Measurements from ENCODE around the gene POLR1D.
"Not testable (repeated sequence)": the region's sequence is repeated elsewhere in the genome, so short reads cannot be mapped to it uniquely, and the experiment has no call there.

The POLR1D gene

GRCh38 chr13:27617881-27618321, 3.8 kb upstream of the POLR1D start:
- no peak for DNase-seq (ENCODE audit: low read depth)

- no peak for DNase-seq (ENCODE audit: low read depth)
Observed at GRCh38 chr13:27619093-27619727, 2.5 kb upstream of the POLR1D start.

- DNase-seq (ENCODE audit: low read depth): peak; percentile 1
Observed at GRCh38 chr13:27619728-27620376, 1.8 kb upstream of the POLR1D start.

GRCh38 chr13:27620377-27621115, 1.1 kb upstream of the POLR1D start, which contains the start of gene LNX2:
LNX2 (minus strand) TSS chr13:27620529; CDS start chr13:27581703, 38,826 bp downstream.
- peak; percentile 92 for DNase-seq (ENCODE audit: low read depth)

GRCh38 chr13:27621116-27621365, 651 bp upstream of the POLR1D start:
- no peak for DNase-seq (ENCODE audit: low read depth)

GRCh38 chr13:27622102-27622820, 569 bp downstream of the POLR1D start:
- DNase-seq (ENCODE audit: low read depth): no peak

GRCh38 chr13:27622881-27623280, 1.2 kb downstream of the POLR1D start:
- DNase-seq (ENCODE audit: low read depth): no peak

GRCh38 chr13:27624071-27624470, 2.4 kb downstream of the POLR1D start:
- no peak for DNase-seq (ENCODE audit: low read depth)

- DNase-seq (ENCODE audit: low read depth): no peak
Observed at GRCh38 chr13:27625839-27626238, 4.1 kb downstream of the POLR1D start.

- no peak for DNase-seq (ENCODE audit: low read depth)
Observed at GRCh38 chr13:27627380-27627779, 5.7 kb downstream of the POLR1D start.

- DNase-seq (ENCODE audit: low read depth): no peak
Observed at GRCh38 chr13:27628081-27628480, 6.4 kb downstream of the POLR1D start.

- not testable (repeated sequence) for DNase-seq (ENCODE audit: low read depth)
Observed at GRCh38 chr13:27628766-27629165, 7.1 kb downstream of the POLR1D start.

- no peak for DNase-seq (ENCODE audit: low read depth)
Observed at GRCh38 chr13:27631156-27631555, 9.5 kb downstream of the POLR1D start.

- DNase-seq (ENCODE audit: low read depth): no peak
Observed at GRCh38 chr13:27631665-27632064, 10.0 kb downstream of the POLR1D start.

- DNase-seq (ENCODE audit: low read depth): no peak
Observed at GRCh38 chr13:27632214-27632613, 10.5 kb downstream of the POLR1D start.

GRCh38 chr13:27632648-27633047, 11.0 kb downstream of the POLR1D start:
- DNase-seq (ENCODE audit: low read depth): no peak

- no peak for DNase-seq (ENCODE audit: low read depth)
Observed at GRCh38 chr13:27634231-27634630, 12.5 kb downstream of the POLR1D start.

GRCh38 chr13:27634791-27635190, 13.1 kb downstream of the POLR1D start:
- no peak for DNase-seq (ENCODE audit: low read depth)

GRCh38 chr13:27635266-27635665, 13.6 kb downstream of the POLR1D start:
- DNase-seq (ENCODE audit: low read depth): no peak

- DNase-seq (ENCODE audit: low read depth): no peak
Observed at GRCh38 chr13:27636589-27637288, 15.0 kb downstream of the POLR1D start.

- DNase-seq (ENCODE audit: low read depth): no peak
Observed at GRCh38 chr13:27637289-27637626, 15.6 kb downstream of the POLR1D start.

- DNase-seq (ENCODE audit: low read depth): no peak
Observed at GRCh38 chr13:27638001-27638400, 16.3 kb downstream of the POLR1D start.
